ENCODE measurements around the gene SPRTN.

SPRTN gene

GRCh38 chr1:231387770-231388669 lies 49.9 kb downstream of the SPRTN start:
- Histone ChIP-seq H3K27ac (ENCODE audit: insufficient read depth, low read length, poor library complexity, severe bottlenecking) (no peak overlapping the region), H3K4me3 (ENCODE audit: insufficient read depth, low read depth, low read length, poor library complexity, severe bottlenecking) (no peak overlapping the region)
- DNase-seq, result no peak

DNA sequence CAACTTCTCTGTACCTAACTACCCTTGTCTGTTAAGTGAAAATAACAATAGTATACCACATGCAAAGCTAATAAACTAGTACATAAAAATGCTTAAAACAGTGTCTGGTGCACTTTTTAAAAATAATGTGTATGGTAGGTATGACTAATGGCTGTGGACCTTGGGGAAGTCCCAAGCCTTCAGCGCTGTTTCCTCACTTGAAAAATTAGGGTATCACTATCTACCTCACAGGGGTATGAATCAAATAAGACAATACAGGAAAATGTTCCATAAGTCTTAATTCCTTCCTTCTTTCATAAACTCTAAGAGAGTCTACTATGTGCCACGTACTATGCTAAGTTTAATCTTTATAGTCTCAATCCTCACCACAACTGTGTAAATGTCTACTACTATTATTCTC lies 52.0 kb downstream of the SPRTN start:
- Histone ChIP-seq H3K4me3 (ENCODE audit: insufficient read depth, low read depth, low read length, poor library complexity, severe bottlenecking) (no peak overlapping the region), H3K27me3 (replicated peaks; ENCODE audit: control insufficient read depth, insufficient read depth, low read length, poor library complexity, severe bottlenecking) (no peaks in the 10 kb centered on the region), H3K36me3 (ENCODE audit: control insufficient read depth, insufficient read depth, low read length) (no peaks in the 10 kb centered on the region), H3K9me3 (ENCODE audit: control insufficient read depth, low read length) (no peaks in the 10 kb centered on the region), H3K4me1 (ENCODE audit: control insufficient read depth, insufficient read depth, low read length, poor library complexity, severe bottlenecking) (no peaks in the 10 kb centered on the region), H3K27ac (ENCODE audit: insufficient read depth, low read length, poor library complexity, severe bottlenecking) (no peak overlapping the region)
- no peak for DNase-seq

More at GRCh38 chr1:231387770-231388669, 49.9 kb downstream of the SPRTN start:
- Histone ChIP-seq H3K4me1 (ENCODE audit: control insufficient read depth, insufficient read depth, low read length, poor library complexity, severe bottlenecking) (no peaks in the 10 kb centered on the region), H3K9me3 (ENCODE audit: control insufficient read depth, low read length) (no peaks in the 10 kb centered on the region), H3K27me3 (replicated peaks; ENCODE audit: control insufficient read depth, insufficient read depth, low read length, poor library complexity, severe bottlenecking) (no peaks in the 10 kb centered on the region), H3K36me3 (ENCODE audit: control insufficient read depth, insufficient read depth, low read length) (no peaks in the 10 kb centered on the region)

DNA sequence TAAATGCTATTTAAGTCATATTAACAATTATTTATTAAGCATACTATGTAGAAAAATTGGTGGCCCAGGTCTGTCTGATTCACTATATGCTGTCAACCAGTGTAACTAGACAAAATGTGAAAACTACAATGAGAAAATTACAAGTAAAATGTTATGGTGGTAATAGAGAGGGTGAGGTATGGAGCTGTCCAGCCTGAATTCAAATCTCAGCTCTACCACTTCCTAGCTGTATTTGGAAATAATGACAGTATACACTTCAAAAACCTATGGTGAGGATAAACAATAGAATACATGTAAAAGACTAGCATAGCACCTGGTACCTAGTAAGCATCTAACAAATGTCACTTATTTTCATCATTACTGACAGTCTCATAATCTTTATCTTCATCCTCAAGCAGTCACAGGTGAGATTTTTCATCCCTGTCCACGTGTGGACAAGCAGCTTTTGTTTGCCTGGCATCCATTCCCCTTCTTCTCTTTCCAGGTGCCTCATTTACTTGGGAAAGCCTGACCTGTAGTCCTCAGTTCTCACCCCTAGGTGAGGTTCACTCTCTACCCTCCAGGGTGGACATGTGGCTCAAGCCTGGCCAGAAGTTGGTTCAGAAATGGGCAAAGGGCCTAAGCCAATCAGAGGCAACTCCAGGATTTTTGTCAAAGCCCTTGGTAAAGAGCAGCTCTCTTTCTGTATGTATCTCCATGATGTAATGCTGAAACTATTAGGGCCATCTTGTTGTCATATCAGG lies 54.5 kb downstream of the SPRTN start:
- H3K27ac ChIP-seq (ENCODE audit: insufficient read depth, low read length, poor library complexity, severe bottlenecking), result no peak overlapping the region
- H3K4me1 ChIP-seq (ENCODE audit: control insufficient read depth, insufficient read depth, low read length, poor library complexity, severe bottlenecking), result no peaks in the 10 kb centered on the region

GRCh38 chr1:231393668-231394067 lies 55.6 kb downstream of the SPRTN start:
- no peaks in the 10 kb centered on the region for H3K27me3 ChIP-seq (replicated peaks; ENCODE audit: control insufficient read depth, insufficient read depth, low read length, poor library complexity, severe bottlenecking)
- H3K27ac ChIP-seq (ENCODE audit: insufficient read depth, low read length, poor library complexity, severe bottlenecking), result no peak overlapping the region
- no peak for DNase-seq
- H3K4me3 ChIP-seq (ENCODE audit: insufficient read depth, low read depth, low read length, poor library complexity, severe bottlenecking), result no peak overlapping the region
- no peaks in the 10 kb centered on the region for H3K9me3 ChIP-seq (ENCODE audit: control insufficient read depth, low read length)
- H3K36me3 ChIP-seq (ENCODE audit: control insufficient read depth, insufficient read depth, low read length), result no peaks in the 10 kb centered on the region
- no peaks in the 10 kb centered on the region for H3K4me1 ChIP-seq (ENCODE audit: control insufficient read depth, insufficient read depth, low read length, poor library complexity, severe bottlenecking)

More for the DNA sequence above, 54.5 kb downstream of the SPRTN start:
- Histone ChIP-seq H3K9me3 (ENCODE audit: control insufficient read depth, low read length) (no peaks in the 10 kb centered on the region), H3K27me3 (replicated peaks; ENCODE audit: control insufficient read depth, insufficient read depth, low read length, poor library complexity, severe bottlenecking) (no peaks in the 10 kb centered on the region), H3K36me3 (ENCODE audit: control insufficient read depth, insufficient read depth, low read length) (no peaks in the 10 kb centered on the region), H3K4me3 (ENCODE audit: insufficient read depth, low read depth, low read length, poor library complexity, severe bottlenecking) (no peak overlapping the region)
- DNase-seq, result no peak

- no peak for DNase-seq
These were observed 57.2 kb downstream of the SPRTN start for GRCh38 chr1:231395076-231395997.

GRCh38 chr1:231395998-231396390 lies 57.9 kb downstream of the SPRTN start:
- Histone ChIP-seq H3K9me3 (ENCODE audit: control insufficient read depth, low read length) (no peaks in the 10 kb centered on the region), H3K27ac (ENCODE audit: insufficient read depth, low read length, poor library complexity, severe bottlenecking) (no peak overlapping the region), H3K27me3 (replicated peaks; ENCODE audit: control insufficient read depth, insufficient read depth, low read length, poor library complexity, severe bottlenecking) (no peaks in the 10 kb centered on the region), H3K4me1 (ENCODE audit: control insufficient read depth, insufficient read depth, low read length, poor library complexity, severe bottlenecking) (no peaks in the 10 kb centered on the region), H3K4me3 (ENCODE audit: insufficient read depth, low read depth, low read length, poor library complexity, severe bottlenecking) (no peak overlapping the region), H3K36me3 (ENCODE audit: control insufficient read depth, insufficient read depth, low read length) (no peaks in the 10 kb centered on the region)
- DNase-seq, result no peak

More at GRCh38 chr1:231395076-231395997, 57.2 kb downstream of the SPRTN start:
- Histone ChIP-seq H3K9me3 (ENCODE audit: control insufficient read depth, low read length) (no peaks in the 10 kb centered on the region), H3K27me3 (replicated peaks; ENCODE audit: control insufficient read depth, insufficient read depth, low read length, poor library complexity, severe bottlenecking) (no peaks in the 10 kb centered on the region), H3K27ac (ENCODE audit: insufficient read depth, low read length, poor library complexity, severe bottlenecking) (no peak overlapping the region), H3K36me3 (ENCODE audit: control insufficient read depth, insufficient read depth, low read length) (no peaks in the 10 kb centered on the region), H3K4me3 (ENCODE audit: insufficient read depth, low read depth, low read length, poor library complexity, severe bottlenecking) (no peak overlapping the region), H3K4me1 (ENCODE audit: control insufficient read depth, insufficient read depth, low read length, poor library complexity, severe bottlenecking) (no peaks in the 10 kb centered on the region)

DNA sequence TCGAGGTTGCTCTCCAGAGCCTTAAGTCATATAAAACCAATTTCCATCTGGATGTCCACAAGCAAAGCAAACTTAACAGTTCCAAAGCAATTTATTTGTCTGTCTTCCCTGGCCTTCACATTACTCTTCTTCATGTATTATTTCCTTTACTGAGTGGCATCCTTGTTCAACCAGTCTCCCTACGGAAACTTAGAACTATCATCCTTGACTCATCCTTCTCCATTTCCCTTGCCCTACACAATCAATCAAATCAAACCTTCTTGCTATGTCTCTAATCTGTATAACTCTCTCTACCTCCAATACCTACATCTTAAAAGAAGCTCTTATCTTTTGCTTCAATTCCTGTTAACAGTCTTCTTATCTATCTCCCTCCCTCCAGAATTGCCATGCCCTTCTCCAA lies 58.5 kb downstream of the SPRTN start:
- Histone ChIP-seq H3K4me1 (ENCODE audit: control insufficient read depth, insufficient read depth, low read length, poor library complexity, severe bottlenecking) (no peaks in the 10 kb centered on the region), H3K27me3 (replicated peaks; ENCODE audit: control insufficient read depth, insufficient read depth, low read length, poor library complexity, severe bottlenecking) (no peaks in the 10 kb centered on the region), H3K27ac (ENCODE audit: insufficient read depth, low read length, poor library complexity, severe bottlenecking) (no peak overlapping the region), H3K4me3 (ENCODE audit: insufficient read depth, low read depth, low read length, poor library complexity, severe bottlenecking) (no peak overlapping the region), H3K36me3 (ENCODE audit: control insufficient read depth, insufficient read depth, low read length) (no peaks in the 10 kb centered on the region), H3K9me3 (ENCODE audit: control insufficient read depth, low read length) (no peaks in the 10 kb centered on the region)
- DNase-seq, result no peak

- H3K4me1 ChIP-seq (ENCODE audit: control insufficient read depth, insufficient read depth, low read length, poor library complexity, severe bottlenecking), result no peaks in the 10 kb centered on the region
- no peak overlapping the region for H3K27ac ChIP-seq (ENCODE audit: insufficient read depth, low read length, poor library complexity, severe bottlenecking)
- H3K9me3 ChIP-seq (ENCODE audit: control insufficient read depth, low read length), result no peaks in the 10 kb centered on the region
- no peak overlapping the region for H3K4me3 ChIP-seq (ENCODE audit: insufficient read depth, low read depth, low read length, poor library complexity, severe bottlenecking)
- DNase-seq, result no peak
- no peaks in the 10 kb centered on the region for H3K36me3 ChIP-seq (ENCODE audit: control insufficient read depth, insufficient read depth, low read length)
- H3K27me3 ChIP-seq (replicated peaks; ENCODE audit: control insufficient read depth, insufficient read depth, low read length, poor library complexity, severe bottlenecking), result no peaks in the 10 kb centered on the region
These were observed 60.0 kb downstream of the SPRTN start for GRCh38 chr1:231397886-231398671.

- Histone ChIP-seq H3K4me3 (ENCODE audit: insufficient read depth, low read depth, low read length, poor library complexity, severe bottlenecking) (no peak overlapping the region), H3K9me3 (ENCODE audit: control insufficient read depth, low read length) (no peaks in the 10 kb centered on the region), H3K27me3 (replicated peaks; ENCODE audit: control insufficient read depth, insufficient read depth, low read length, poor library complexity, severe bottlenecking) (no peaks in the 10 kb centered on the region), H3K36me3 (ENCODE audit: control insufficient read depth, insufficient read depth, low read length) (no peaks in the 10 kb centered on the region), H3K4me1 (ENCODE audit: control insufficient read depth, insufficient read depth, low read length, poor library complexity, severe bottlenecking) (no peaks in the 10 kb centered on the region), H3K27ac (ENCODE audit: insufficient read depth, low read length, poor library complexity, severe bottlenecking) (no peak overlapping the region)
- DNase-seq, result no peak
These were observed 63.4 kb downstream of the SPRTN start for GRCh38 chr1:231401478-231401877.

Measured in effector memory CD4-positive, alpha-beta T cell (primary cell).